GM10847 (cell line): ENCODE data around the gene RALGAPA2.

Experiments used
- POLR2A ChIP-seq: IDR thresholded peaks from 2 replicates; pipeline ENCODE4 v1.6.1; 2011; ENCODE audit not compliant: insufficient read length; ENCODE audit errors: extremely low read depth

Gene RALGAPA2

DNA sequence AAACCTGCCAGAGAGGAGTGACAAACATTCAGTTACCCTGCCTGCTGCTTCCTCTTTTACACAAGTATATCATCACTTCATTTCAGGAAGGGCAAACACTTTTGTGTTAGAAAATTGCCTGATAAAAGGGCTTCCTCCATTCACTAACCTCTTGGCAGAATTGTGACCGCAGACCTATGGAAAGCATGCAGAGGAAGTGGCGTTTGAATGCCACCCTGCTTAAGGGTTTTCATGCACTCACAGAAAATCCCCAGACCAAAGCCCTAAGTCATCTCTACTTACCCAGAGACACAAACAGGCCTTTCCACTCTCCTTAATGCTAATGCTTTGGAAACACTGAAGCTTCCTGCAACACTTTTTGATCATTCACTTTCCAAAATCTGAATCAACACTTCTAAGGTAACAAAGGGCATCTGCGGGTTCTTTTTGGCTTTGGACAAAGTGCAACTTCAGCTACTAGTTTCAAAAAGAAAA lies 22.1 kb upstream of the RALGAPA2 start:
- no peak for TF ChIP-seq POLR2A

DNA sequence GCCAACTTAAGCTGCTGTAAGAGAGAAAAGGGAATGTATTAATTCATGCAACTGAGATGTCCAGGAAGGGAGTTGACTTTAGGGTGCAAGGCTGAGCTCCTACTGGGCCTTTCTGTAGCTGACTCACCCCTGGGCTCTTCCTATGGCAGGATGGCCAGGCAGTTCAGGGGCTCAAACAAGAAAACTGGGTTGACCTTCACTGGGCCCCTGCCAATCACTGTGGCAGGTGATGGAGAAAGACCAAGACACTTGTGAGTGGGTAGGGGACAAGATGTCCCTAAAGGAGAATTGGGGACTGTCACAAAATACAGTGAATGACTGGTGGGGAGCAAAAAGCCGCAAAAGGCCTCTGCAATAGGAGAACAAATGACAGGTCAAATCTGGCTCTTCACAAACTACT lies 21.5 kb upstream of the RALGAPA2 start:
- no peak for TF ChIP-seq POLR2A

GRCh38 chr20:20732641-20733040 lies 20.2 kb upstream of the RALGAPA2 start:
- no peak for TF ChIP-seq POLR2A

GRCh38 chr20:20731945-20732296 lies 19.5 kb upstream of the RALGAPA2 start:
- no peak for TF ChIP-seq POLR2A

DNA sequence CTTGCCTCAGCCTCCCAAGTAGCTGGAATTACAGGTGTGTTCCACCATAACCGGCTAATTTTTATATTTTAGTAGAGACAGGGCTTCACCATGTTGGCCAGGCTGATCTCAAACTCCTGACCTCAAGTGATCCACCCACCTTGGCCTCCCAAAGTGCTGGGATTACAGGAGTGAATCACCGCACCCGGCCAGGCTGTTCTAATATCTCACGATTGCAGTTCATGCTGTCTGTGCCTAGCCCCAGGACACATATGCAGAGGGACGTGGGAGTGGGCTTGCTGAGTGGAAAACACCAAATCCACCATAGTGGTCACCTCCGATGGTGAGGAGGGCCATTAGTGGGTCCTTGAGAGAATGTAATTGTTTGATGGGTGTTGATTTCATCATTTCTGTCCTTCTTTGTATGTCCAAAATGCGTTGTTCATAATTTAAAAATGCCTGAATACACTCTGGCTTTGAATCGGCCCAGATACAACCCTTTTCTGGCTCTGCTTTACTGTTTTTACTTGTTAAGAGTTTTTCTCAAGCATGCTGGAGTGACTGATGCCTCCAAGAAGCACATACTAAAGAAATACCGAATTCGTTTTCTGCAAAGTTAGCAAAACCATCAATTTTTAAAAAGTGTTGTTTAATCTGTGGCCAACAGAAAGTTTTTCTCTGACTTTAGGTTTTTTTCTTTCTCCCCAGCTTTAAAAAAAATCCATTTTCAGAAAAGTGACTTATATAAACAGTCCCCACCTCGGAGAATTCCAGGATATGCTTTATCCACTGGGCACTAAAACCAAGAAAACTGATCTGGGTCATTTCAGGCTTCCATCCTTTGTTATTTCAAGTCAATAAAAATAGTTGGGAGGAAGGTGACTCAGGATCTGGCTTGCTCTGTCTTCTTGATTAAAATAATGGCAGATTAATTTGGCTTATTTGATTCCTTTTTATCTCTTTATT lies 18.8 kb upstream of the RALGAPA2 start:
- no peak for TF ChIP-seq POLR2A

DNA sequence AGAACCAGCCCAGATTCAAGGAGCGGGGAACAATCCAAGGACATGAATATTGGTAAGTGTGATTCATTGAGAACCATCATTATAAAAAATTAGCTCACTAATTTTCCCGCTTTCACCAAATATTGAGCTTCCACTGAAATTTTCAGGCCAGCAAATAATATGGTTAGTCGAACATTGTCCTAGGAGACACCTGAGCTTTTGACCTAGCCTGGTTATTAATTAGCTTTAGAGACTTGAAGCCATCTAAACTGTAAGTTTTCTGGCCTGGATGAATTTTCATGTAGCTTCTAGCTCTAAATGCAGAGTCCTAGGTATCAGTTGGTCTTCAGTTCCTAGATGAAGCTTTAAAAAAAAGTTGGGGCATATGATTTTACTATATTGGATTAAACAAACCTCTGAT lies 17.1 kb upstream of the RALGAPA2 start:
- TF ChIP-seq POLR2A, result no peak

DNA sequence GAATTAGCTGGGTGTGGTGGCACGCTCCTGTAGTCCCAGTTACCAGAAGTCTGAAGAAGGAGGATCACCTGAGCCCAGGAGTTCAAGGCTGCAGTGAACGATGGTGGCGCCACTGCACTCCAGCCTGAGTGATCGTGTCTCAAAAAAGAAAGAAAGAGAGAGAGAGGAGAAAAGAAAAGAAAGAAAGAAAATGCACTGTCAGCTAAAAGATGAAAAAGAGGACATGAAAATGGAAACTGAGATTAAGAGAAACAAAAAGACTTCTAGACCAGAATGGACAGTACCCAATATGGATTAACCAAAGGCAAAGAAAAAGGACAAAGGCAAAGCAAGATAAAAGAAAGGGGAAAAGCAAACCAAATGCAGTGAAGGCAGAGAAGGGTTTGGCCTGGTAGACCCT lies 9.0 kb upstream of the RALGAPA2 start:
- TF ChIP-seq POLR2A, result no peak

DNA sequence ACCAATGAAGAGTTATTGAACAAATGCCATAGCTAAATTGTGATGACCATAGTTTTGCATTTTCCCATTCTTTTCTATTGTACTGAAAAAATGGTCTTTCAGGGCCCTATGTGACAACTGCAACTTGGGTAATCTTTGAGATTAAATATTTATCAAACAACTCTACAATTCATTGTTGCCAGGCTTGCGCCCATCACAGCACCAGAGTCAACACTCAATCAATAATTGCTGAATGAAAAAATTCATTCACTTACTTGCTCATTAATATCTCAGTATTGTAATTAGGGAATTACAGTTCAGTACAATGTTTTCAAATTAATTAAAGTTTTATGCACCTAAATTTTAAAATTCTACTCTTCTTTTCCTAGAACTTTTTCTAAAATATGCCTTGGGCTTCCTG lies 7.7 kb upstream of the RALGAPA2 start:
- TF ChIP-seq POLR2A, result no peak

DNA sequence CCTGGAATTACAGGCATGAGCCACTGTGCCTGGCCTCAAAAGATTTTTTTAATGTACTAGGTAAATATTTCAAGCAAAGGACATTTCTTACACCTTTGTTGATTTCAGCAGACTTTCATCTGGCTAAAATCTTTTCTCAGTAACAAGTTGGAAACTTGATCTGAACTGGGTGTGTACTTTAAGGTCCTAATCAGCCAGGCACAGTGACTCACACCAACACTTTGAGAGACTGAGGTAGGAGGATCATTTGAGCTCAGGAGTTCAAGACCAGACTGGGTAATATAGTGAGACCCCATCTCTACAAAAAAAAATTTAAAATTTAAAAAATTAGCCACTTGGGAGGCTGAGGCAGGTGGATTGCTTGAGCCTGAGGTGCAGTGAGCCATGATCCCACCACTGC lies 7.0 kb upstream of the RALGAPA2 start:
- TF ChIP-seq POLR2A, result no peak

DNA sequence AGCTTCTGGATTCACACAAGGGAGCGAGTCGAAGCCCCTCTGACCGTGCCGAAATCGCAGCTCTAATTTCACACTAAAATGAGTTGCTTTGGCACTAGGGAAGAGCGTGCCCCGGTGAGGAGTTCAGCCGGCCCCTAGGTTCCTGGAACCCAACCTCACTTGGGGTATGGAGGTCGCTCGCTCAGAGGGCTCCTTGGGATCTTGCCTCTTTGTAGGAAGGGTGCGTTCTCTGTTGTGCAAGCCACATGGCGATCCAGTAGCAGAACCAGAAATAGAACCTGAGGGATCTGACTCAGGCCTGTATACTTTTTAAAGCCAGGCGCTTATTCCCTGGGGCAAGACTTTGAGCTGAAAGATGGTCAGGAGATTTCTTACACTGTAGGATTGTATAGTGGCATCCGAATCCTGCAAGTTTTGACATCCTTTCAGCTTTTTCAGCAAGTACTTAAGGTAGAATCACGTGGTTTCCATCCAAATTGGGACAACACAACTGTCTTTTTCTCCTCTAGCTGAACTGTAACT lies 861 bp upstream of the RALGAPA2 start:
- no peak for TF ChIP-seq POLR2A

DNA sequence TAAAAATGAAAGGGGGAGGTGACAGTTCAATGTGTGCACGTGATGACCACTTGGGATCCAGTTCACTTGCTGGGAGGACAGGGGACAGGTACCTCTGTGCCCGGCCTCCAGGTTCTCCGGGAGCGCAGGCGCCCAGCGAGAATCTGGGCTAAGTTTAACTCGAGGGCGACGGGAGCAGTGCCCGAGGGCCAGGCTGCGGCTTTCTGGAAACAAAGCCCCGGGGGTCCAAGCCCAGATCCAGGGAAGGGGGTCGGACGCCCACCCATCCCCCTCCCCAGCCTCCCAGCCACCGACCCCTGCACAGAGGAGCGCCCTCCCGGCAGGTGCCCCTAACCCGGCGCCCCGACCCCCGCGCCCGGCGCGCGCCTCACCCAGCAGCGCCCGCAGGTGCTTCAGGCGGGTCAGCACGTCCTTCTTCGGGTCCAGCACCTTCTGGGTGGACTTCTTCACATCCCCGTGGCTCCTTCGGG lies 405 bp downstream of the RALGAPA2 start:
- no peak for TF ChIP-seq POLR2A

DNA sequence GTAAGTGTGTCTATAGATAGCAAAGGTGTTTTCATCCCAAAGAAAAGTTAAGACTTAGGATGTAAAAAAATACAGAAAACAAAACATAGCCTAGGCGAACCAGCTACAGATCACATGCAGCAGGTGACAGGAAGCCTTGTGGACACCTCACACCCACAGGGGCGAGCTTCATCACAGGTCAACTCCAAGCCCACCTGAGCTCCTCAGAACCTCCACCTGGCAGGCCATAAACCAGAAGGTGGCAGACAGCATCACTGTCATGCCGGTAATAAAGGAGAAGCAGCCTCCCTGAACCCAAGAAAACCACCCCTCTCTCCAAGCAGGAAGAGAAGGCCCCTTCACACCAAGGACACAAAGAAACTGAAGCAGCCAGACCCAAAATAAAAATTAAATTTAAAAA lies 1.0 kb downstream of the RALGAPA2 start:
- no peak for TF ChIP-seq POLR2A

DNA sequence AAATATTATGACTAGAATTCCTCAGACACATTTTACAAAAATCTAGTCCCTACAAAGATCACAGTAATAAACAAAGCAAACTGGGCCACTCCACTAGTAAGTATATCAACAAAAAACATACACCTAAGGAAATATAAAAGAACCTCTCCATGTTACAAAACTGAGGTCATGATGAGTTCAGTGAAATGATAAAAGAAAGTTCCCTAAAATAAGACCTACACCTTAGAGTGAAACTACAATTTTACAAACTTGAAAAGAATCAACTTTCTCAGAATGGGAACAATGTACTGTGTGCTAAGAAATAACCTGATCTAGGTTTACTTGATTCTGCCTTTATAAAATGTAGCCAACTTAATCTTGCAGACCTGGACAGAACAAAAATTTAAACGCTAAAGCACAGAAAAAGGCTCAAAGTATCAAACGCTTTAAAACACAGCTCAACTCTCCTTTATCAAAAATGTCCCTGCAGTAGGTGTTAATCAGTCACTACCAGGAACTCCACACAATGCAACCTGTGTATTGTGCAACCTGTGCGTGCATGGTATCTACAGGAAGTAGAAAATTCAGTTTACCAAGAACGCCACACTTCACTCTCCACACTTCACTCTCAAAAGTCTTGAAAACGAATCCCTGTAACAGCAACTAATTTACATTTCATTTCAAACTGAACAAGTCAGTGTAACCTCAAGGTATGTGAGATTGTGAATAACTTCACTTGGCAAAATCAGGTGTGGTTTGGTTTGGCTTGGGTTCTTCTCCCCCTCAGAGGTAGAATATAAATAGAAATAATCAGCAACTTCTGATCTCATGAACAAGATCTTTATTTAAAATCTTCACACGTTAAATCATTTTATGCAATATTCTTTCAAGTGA lies 1.8 kb downstream of the RALGAPA2 start:
- TF ChIP-seq POLR2A, result no peak

DNA sequence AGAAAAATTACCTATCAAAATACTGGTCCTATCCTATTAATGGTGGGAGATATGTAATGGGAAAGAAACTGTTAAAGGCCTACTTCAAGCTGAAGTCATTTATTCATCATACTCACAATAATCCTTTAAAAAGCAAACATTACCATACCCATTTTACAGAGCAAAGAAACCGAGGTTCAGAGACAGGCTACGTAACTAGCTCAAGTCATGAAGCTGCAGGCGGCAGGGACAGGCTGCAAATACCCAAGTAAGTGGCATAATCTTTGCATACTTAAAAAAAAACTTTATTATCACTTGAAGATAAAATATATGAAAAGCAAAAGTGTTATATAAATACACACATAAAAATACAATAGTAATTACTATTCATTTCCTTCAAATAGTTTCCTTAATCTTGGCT lies 2.6 kb downstream of the RALGAPA2 start:
- no peak for TF ChIP-seq POLR2A

- TF ChIP-seq POLR2A, result no peak
Measured at GRCh38 chr20:20706285-20706684, 6.2 kb downstream of the RALGAPA2 start.
